Mucosa of descending colon (tissue), 3 donors: ENCODE measurements around the gene HMCN2. TPM values are rescaled to one million over a fixed set of nuclear protein-coding genes. Genes with fewer than 3 reads are reported as not detected.

Source experiments
- ATAC-seq: fragments of 200-7000 bp; cut with Tn5 transposase; one replicate; pipeline ENCODE4 v1.9.1; 2020; ENCODE audit warnings: mild to moderate bottlenecking, moderate library complexity
- DNase-seq, 3 donors: peaks; one replicate each; pipeline ENCODE4 v3.0.0-alpha.2; 2020
- H3K36me3 ChIP-seq: fragments of 200-600 bp; one replicate; pipeline ENCODE4 v1.8.0; 2021; ENCODE audit warnings: low read depth, mild to moderate bottlenecking
- H3K4me1 ChIP-seq: fragments of 200-600 bp; one replicate; pipeline ENCODE4 v1.8.0; 2021; ENCODE audit warnings: low read depth, mild to moderate bottlenecking
- H3K4me3 ChIP-seq: fragments of 200-600 bp; one replicate; pipeline ENCODE4 v1.8.0; 2021; ENCODE audit warnings: mild to moderate bottlenecking
- H3K9me3 ChIP-seq: fragments of 200-600 bp; one replicate; pipeline ENCODE4 v1.8.0; 2021; ENCODE audit warnings: mild to moderate bottlenecking
- CTCF ChIP-seq: fragments of 200-600 bp; IDR thresholded peaks from one replicate; pipeline ENCODE4 v1.8.0; 2022; ENCODE audit warnings: antibody characterized with exemption, mild to moderate bottlenecking
- intact Hi-C, 2 donors: fragments of 100-400 bp; cut with DNase I in 1 of 2; cut with micrococcal nuclease in 1 of 2; formaldehyde crosslinking; loops; one replicate each; pipeline versions ENCODE4 v1.11.0 to v1.11.1; 2022; cut with DNase I, micrococcal nuclease
- total RNA-seq, 3 donors: library from RNA; stranded (reverse); fragmentation: NEBNext Ultra II Directional in 2 of 3; extraction: Animal tissue kit (Norgen Biotek cat#: 25700) in 2 of 3; gene quantifications; one replicate each; pipeline versions ENCODE4 v1.2.1 to v1.2.4, GENCODE V29; 2021 to 2023
- donor health status: DM: no; HTN: no; CAD: no; lungs with moderate emphysema.
- donor health status: DM: no; HTN: no; CAD: no.
- donor health status: DM: no; HTN: yes; CAD: no.

Gene HMCN2
- total RNA-seq, 3 donors from 2014 or later, result 28.1 to 40.5 (median 33.2) TPM

GRCh38 chr9:130443456-130443801 is 177.9 kb downstream of the HMCN2 start:
- DNase-seq, result peak in 2 of 3 donors; percentile 27 to 44
- no peak overlapping the region for H3K4me3 ChIP-seq
- no peak for TF ChIP-seq CTCF
- intact Hi-C loops, result no loop called here
- H3K4me1 ChIP-seq, result peaks cover 17% of the 10 kb centered on the region
- H3K36me3 ChIP-seq, result no peaks in the 10 kb centered on the region
- no peak for ATAC-seq
- peaks cover 14% of the 10 kb centered on the region for H3K9me3 ChIP-seq

- no peaks in the 10 kb centered on the region for H3K36me3 ChIP-seq
- DNase-seq (peak; percentile 27 to 59 (median 47)), ATAC-seq (no peak)
- peaks cover 17% of the 10 kb centered on the region for H3K4me1 ChIP-seq
- intact Hi-C loops, result no loop called here
- TF ChIP-seq CTCF, result no peak
- H3K9me3 ChIP-seq, result peaks cover 14% of the 10 kb centered on the region
- H3K4me3 ChIP-seq, result no peak overlapping the region
These were observed 178.4 kb downstream of the HMCN2 start for GRCh38 chr9:130443840-130444492.

GRCh38 chr9:130444565-130445221 is 179.1 kb downstream of the HMCN2 start, which contains the start of gene ASS1:
TSS of gene ASS1 (plus strand) at chr9:130444961. CDS start at chr9:130452229, 7,268 bp downstream.
- peak within 1 kb of the TSS; percentile 44 for H3K4me3 ChIP-seq
- ATAC-seq (peak; percentile 93), DNase-seq (peak; percentile 89 to 93 (median 90))
- H3K4me1 ChIP-seq, result peaks cover 17% of the 10 kb centered on the region
- peaks cover 14% of the 10 kb centered on the region for H3K9me3 ChIP-seq
- TF ChIP-seq CTCF, result no peak
- intact Hi-C loops, result no loop called here
- H3K36me3 ChIP-seq, result no peaks in the 10 kb centered on the region

GRCh38 chr9:130445268-130445983 is 179.9 kb downstream of the HMCN2 start:
- DNase-seq (peak; percentile 76 to 83 (median 83)), ATAC-seq (peak; percentile 72)
- H3K4me1 ChIP-seq, result peaks cover 24% of the 10 kb centered on the region
- peak overlapping the region; percentile 44 for H3K4me3 ChIP-seq
- peaks cover 14% of the 10 kb centered on the region for H3K9me3 ChIP-seq
- H3K36me3 ChIP-seq, result no peaks in the 10 kb centered on the region
- no peak for TF ChIP-seq CTCF
- intact Hi-C loops, result no loop called here

GRCh38 chr9:130446101-130446861 is 180.7 kb downstream of the HMCN2 start:
- TF ChIP-seq CTCF, result no peak
- ATAC-seq (no peak), DNase-seq (peak; percentile 62 to 81 (median 71))
- Histone ChIP-seq H3K9me3 (peaks cover 6% of the 10 kb centered on the region), H3K36me3 (no peaks in the 10 kb centered on the region), H3K4me1 (peaks cover 32% of the 10 kb centered on the region), H3K4me3 (no peak overlapping the region)
- intact Hi-C loops, result no loop called here
